ENCODE results near the gene CKAP2L. TPM values are rescaled to one million over a fixed set of nuclear protein-coding genes. Genes with fewer than 3 reads are reported as not detected.
A peak's percentile ranks its signal among the peaks of the same experiment; 100 is the strongest.

CKAP2L gene
- total and polyA plus RNA-seq, 11 donors: 0.06 to 4.5 (median 0.29) TPM; not detected in 4

DNA sequence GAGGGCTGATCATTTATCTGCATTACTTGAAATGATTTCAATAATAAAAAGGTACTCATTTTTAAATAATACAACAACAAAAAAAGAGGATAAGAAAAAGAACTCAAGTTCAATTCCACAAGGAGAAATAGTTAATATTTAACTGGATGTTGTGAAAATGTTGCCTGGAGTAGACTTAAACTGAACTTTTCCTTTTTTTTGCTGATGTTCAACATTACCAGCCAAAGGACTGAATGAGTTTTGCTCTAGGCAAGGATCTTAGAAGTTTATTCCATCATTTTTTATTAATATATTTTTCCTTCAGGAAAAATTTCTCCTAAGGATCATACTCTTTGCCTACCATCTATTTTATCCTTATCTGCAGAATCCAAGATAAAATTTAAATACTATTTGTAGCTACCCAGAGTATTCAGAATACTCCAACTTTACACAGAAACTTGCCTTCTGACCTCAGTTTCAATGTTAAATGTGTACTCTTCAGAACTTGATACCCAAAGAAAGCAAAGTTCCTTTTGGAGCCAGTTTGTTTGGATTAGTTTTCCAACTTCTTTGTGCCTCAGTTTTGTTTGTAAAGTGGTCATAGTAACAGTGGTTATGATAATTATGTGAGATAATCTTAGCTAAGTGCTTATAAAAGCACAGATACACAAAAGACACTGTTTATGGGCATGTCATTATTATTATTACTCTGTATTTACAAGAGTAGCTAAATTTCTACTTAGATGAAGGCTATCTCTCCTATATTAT, 12.8 kb downstream of the CKAP2L start:
- ATAC-seq (no peak), DNase-seq (no peak)
- Histone ChIP-seq H3K27me3 (no peaks in the 10 kb centered on the region), H3K36me3 (no peaks in the 10 kb centered on the region), H3K27ac (no peak overlapping the region), H3K4me3 (no peak overlapping the region), H3K9me3 (no peaks in the 10 kb centered on the region), H3K4me1 (peaks cover 0 to 4% (median 0%) of the 10 kb centered on the region in 12 donors)
- TF ChIP-seq CTCF (IDR thresholded peaks at IDR 0.05): no peak
- intact Hi-C loops (cut with DNase I): loop anchor here (2.0 to 10.0 kb wide), 6 partner anchors 131 to 206 kb away; no protein-coding TSS in a partner anchor

- peaks cover 0 to 4% (median 0%) of the 10 kb centered on the region in 12 donors for H3K4me1 ChIP-seq
- no peaks in the 10 kb centered on the region for H3K36me3 ChIP-seq
- no peak overlapping the region for H3K27ac ChIP-seq
- DNase-seq (no peak), ATAC-seq (no peak)
- no peaks in the 10 kb centered on the region for H3K27me3 ChIP-seq
- no peak overlapping the region for H3K4me3 ChIP-seq
- intact Hi-C loops (cut with DNase I): loop anchor here (2.0 to 10.0 kb wide), 6 partner anchors 132 to 207 kb away; no protein-coding TSS in a partner anchor
- TF ChIP-seq POLR2A (IDR thresholded peaks at IDR 0.05): no peak
- TF ChIP-seq CTCF (IDR thresholded peaks at IDR 0.05): no peak
- no peaks in the 10 kb centered on the region for H3K9me3 ChIP-seq
Observed at GRCh38 chr2:112750560-112750843, 13.9 kb downstream of the CKAP2L start.

GRCh38 chr2:112749755-112750559, 14.5 kb downstream of the CKAP2L start:
- Histone ChIP-seq H3K36me3 (peaks cover 0 to 1% (median 0%) of the 10 kb centered on the region in 9 donors), H3K4me3 (no peak overlapping the region), H3K9me3 (no peaks in the 10 kb centered on the region), H3K27me3 (no peaks in the 10 kb centered on the region), H3K4me1 (peaks cover 0 to 4% (median 0%) of the 10 kb centered on the region in 12 donors), H3K27ac (no peak overlapping the region)
- ATAC-seq (peak in 3 of 4 donors; percentile 73 to 74 (median 73)), DNase-seq (peak; percentile 61 to 90 (median 68))
- 60 to 66% (median 65%) methylated on average over 9 of the region's 9 CpGs for WGBS, 4 donors
- intact Hi-C loops (cut with DNase I): loop anchor here (1.0 to 10.0 kb wide), 9 partner anchors 132 to 209 kb away; no protein-coding TSS in a partner anchor
- TF ChIP-seq CTCF (IDR thresholded peaks at IDR 0.05) (peak; percentile 82 to 93 (median 86)), POLR2A (IDR thresholded peaks at IDR 0.05) (no peak)

DNA sequence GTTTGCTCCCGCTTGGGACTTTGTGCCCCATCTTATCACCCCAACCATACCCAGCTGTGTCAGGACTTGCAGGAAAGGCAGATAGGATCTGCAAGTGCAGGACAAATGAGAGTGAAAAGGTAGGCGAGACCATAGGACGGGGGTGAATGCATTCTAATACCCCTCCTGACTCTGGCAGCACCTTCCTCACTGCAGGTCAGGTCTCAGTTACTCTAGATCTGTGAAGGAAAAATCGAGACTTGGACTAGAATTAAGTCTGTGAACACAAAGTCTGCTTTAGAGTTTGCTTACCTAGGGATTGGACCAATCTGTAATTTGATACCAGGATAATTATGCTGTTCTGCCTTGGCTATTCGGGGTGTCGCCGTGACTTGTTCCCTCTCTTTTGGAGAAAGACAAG, 23.9 kb downstream of the CKAP2L start:
- no peaks in the 10 kb centered on the region for H3K9me3 ChIP-seq
- H3K27me3 ChIP-seq: no peaks in the 10 kb centered on the region
- H3K36me3 ChIP-seq: peaks cover 0 to 39% (median 0%) of the 10 kb centered on the region in 9 donors
- no peaks in the 10 kb centered on the region for H3K4me1 ChIP-seq
- intact Hi-C loops (cut with DNase I): no loop called here
- WGBS, 4 donors: 96 to 98% (median 97%) methylated on average over 7 of the region's 7 CpGs
- ATAC-seq (no peak), DNase-seq (no peak)
- H3K27ac ChIP-seq: no peak overlapping the region
- no peak for TF ChIP-seq CTCF (IDR thresholded peaks at IDR 0.05)
- no peak for TF ChIP-seq POLR2A (IDR thresholded peaks at IDR 0.05)
- H3K4me3 ChIP-seq: no peak overlapping the region

Measured in heart left ventricle (tissue), 16 donors.